B cell (primary cell): Measurements from ENCODE around the gene MYO9B. TPM values are rescaled to one million over a fixed set of nuclear protein-coding genes. Genes with fewer than 3 reads are reported as not detected.

Source experiments
- ATAC-seq: fragments of 200-7000 bp; cut with Tn5 transposase; one replicate; pipeline ENCODE4 v1.10.0; 2021; ENCODE audit warnings: low read depth, mild to moderate bottlenecking, moderate number of reproducible peaks, moderate library complexity
- CTCF ChIA-PET: fragments of 350-600 bp; sonication (Branson Sonifier 250); formaldehyde crosslinking; loops from one replicate; lab custom pipeline; 2021; ENCODE audit warnings: antibody characterized with exemption, inconsistent platforms; lab: Charles Lee
- POLR2A ChIA-PET: fragments of 350-600 bp; sonication (Branson Sonifier 250); formaldehyde crosslinking; loops from one replicate; lab custom pipeline; 2021; ENCODE audit warnings: antibody characterized with exemption; lab: Charles Lee
- DNase-seq: peaks from one replicate; pipeline ENCODE4 v3.0.0; 2013
- H2AFZ ChIP-seq: 2 replicates; pipeline ENCODE4 v1.6.1; 2012; ENCODE audit warnings: mild to moderate bottlenecking, low read depth, low read length; ENCODE audit not compliant: insufficient read depth, poor library complexity, severe bottlenecking
- H3K27ac ChIP-seq, 2 donors: 1 replicate in 1 of 2; 2 replicates in 1 of 2; pipeline ENCODE4 v1.5.1; 2012 to 2013; ENCODE audit warnings: low read length in 2 of 2, mild to moderate bottlenecking in 2 of 2, moderate library complexity in 1 of 2
- H3K27me3 ChIP-seq, 4 experiments: fragments of 200-600 bp in 1 of 4; sonication (generic) in 1 of 4; replicated peaks in 1 of 4; 1 replicate in 2 of 4; 2 replicates in 2 of 4; pipeline versions ENCODE4 v1.6.1 to v1.7.0; 2013 to 2016; ENCODE audit warnings: low read length in 3 of 4, mild to moderate bottlenecking in 2 of 4, mixed read lengths in 1 of 4, moderate library complexity in 1 of 4; ENCODE audit not compliant: insufficient read depth in 4 of 4, control insufficient read depth in 3 of 4; ENCODE audit errors: control extremely low read depth in 1 of 4
- H3K36me3 ChIP-seq, 2 experiments: replicated peaks in 1 of 2; 1 replicate in 1 of 2; 2 replicates in 1 of 2; pipeline versions ENCODE4 v1.6.1 to v1.7.1; 2013; ENCODE audit warnings: low read length in 1 of 2; ENCODE audit not compliant: insufficient read depth in 2 of 2, control insufficient read depth in 1 of 2; ENCODE audit errors: control extremely low read depth in 1 of 2, extremely low read depth in 1 of 2
- H3K4me1 ChIP-seq, 2 donors: fragments of 200-600 bp in 1 of 2; sonication (generic) in 1 of 2; 1 replicate in 1 of 2; 2 replicates in 1 of 2; pipeline versions ENCODE4 v1.5.1 to v1.6.1; 2013 to 2017; ENCODE audit warnings: low read length in 2 of 2; ENCODE audit not compliant: control insufficient read depth in 2 of 2, insufficient read depth in 2 of 2
- H3K4me2 ChIP-seq: replicated peaks from 2 replicates; pipeline ENCODE3; 2012; ENCODE audit warnings: mild to moderate bottlenecking, low read depth, low read length; ENCODE audit not compliant: poor library complexity, severe bottlenecking
- H3K4me3 ChIP-seq, 5 experiments: fragments of 200-600 bp in 1 of 5; sonication (generic) in 1 of 5; 1 replicate in 3 of 5; 2 replicates in 2 of 5; pipeline versions ENCODE4 v1.5.1 to v1.7.0; 2011 to 2016; ENCODE audit warnings: low read length in 4 of 5, mild to moderate bottlenecking in 4 of 5, low read depth in 2 of 5, control low read depth in 1 of 5, moderate library complexity in 1 of 5; ENCODE audit not compliant: insufficient read depth in 1 of 5; ENCODE audit errors: control extremely low read depth in 1 of 5, extremely low read depth in 1 of 5
- H3K79me2 ChIP-seq: fragments of 200-600 bp; sonication (generic); one replicate; pipeline ENCODE4 v1.6.0; 2016; ENCODE audit warnings: low read length; ENCODE audit not compliant: control insufficient read depth, insufficient read depth
- H3K9ac ChIP-seq: fragments of 200-600 bp; sonication (generic); 2 replicates; pipeline ENCODE4 v1.6.1; 2017; ENCODE audit warnings: mild to moderate bottlenecking, low read length, moderate library complexity
- H3K9me3 ChIP-seq, 3 donors: one replicate each; pipeline versions ENCODE4 v1.6.1 to v1.7.1; 2013; ENCODE audit warnings: low read length in 2 of 3; ENCODE audit not compliant: control insufficient read depth in 2 of 3, insufficient read depth in 1 of 3; ENCODE audit errors: control extremely low read depth in 1 of 3
- H4K20me1 ChIP-seq: 2 replicates; pipeline ENCODE4 v1.6.0; 2012; ENCODE audit warnings: mild to moderate bottlenecking, low read length; ENCODE audit not compliant: insufficient read depth, control insufficient read depth, poor library complexity, severe bottlenecking
- H3K27ac Mint-ChIP-seq: one replicate; pipeline ENCODE4 v1.8.0; 2021; ENCODE audit warnings: mixed read lengths
- H3K27me3 Mint-ChIP-seq: one replicate; pipeline ENCODE4 v1.8.0; 2021; ENCODE audit warnings: mixed read lengths
- H3K4me1 Mint-ChIP-seq: one replicate; pipeline ENCODE4 v1.8.0; 2021; ENCODE audit warnings: mixed read lengths
- H3K4me3 Mint-ChIP-seq: one replicate; pipeline ENCODE4 v1.8.0; 2021; ENCODE audit warnings: mixed read lengths
- H3K9me3 Mint-ChIP-seq: one replicate; pipeline ENCODE4 v1.8.0; 2022; ENCODE audit warnings: mixed read lengths; ENCODE audit not compliant: insufficient read depth
- EZH2 ChIP-seq: IDR thresholded peaks from 2 replicates; pipeline ENCODE4 v1.6.1; 2012; ENCODE audit warnings: borderline replicate concordance, low read depth, mild to moderate bottlenecking, moderate library complexity, low read length; ENCODE audit not compliant: insufficient read depth, poor library complexity, severe bottlenecking
- WGBS: methylation state at CpG from one replicate; pipeline ENCODE4 v1.1.5; 2013; ENCODE audit warnings: missing lambda C conversion rate; ENCODE audit not compliant: insufficient coverage; 5-methylcytosine and 5-hydroxymethylcytosine counted together
- intact Hi-C: fragments of 100-400 bp; cut with micrococcal nuclease; formaldehyde crosslinking; loops from one replicate; pipeline ENCODE4 v1.10.0; 2022
- polyA plus RNA-seq: library from polyadenylated mRNA; depleted of rRNA; stranded (reverse); fragments of >200 nt; gene quantifications from 2 replicates; pipeline ENCODE4 v1.2.3, GENCODE V29; 2012
- total RNA-seq, 2 donors: library from RNA; stranded (reverse); fragments of 120-200 nt in 1 of 2; gene quantifications; 1 replicate in 1 of 2; 2 replicates in 1 of 2; pipeline versions ENCODE4 v1.2.3 to v1.2.4, GENCODE V29; 2013 to 2022
- TF ChIP-seq, protein P1 (sequence below): fragments of 200-600 bp; IDR thresholded peaks from one replicate; pipeline ENCODE4 v1.8.0; 2022; ENCODE audit warnings: antibody characterized with exemption, mild to moderate bottlenecking

The MYO9B gene
- total and polyA plus RNA-seq, 2 donors (not counting 1 experiment from before 2014, with no cell fraction given), result 256 to 273 TPM

- DNase-seq (peak; percentile 76), ATAC-seq (peak; percentile 20)
- Histone ChIP-seq H3K79me2 (peaks cover 93% of the 10 kb centered on the region), H3K4me2 (peak overlapping the region; percentile 73), H2AFZ (no peak overlapping the region), H3K9ac (peak overlapping the region; percentile 45), H3K4me3 (peak overlapping the region in 4 of 5 experiments; percentile 1 to 41 (median 24)), H3K36me3 (peaks cover 0 to 12% of the 10 kb centered on the region in 2 experiments), H4K20me1 (peaks cover 92% of the 10 kb centered on the region), H3K4me1 (peaks cover 47 to 71% of the 10 kb centered on the region in 2 donors), H3K9me3 (no peaks in the 10 kb centered on the region), H3K27me3 (no peaks in the 10 kb centered on the region), H3K27ac (peak overlapping the region; percentile 47 to 66)
- no peaks in the 10 kb centered on the region for H3K9me3 Mint-ChIP-seq
- POLR2A ChIA-PET, result interaction anchor here (0.9 to 1.5 kb wide), 3 partner anchors 11 to 91 kb away, joined by 3 read pairs; no protein-coding TSS in a partner anchor
- H3K4me1 Mint-ChIP-seq, result peaks cover 72% of the 10 kb centered on the region
- H3K27ac Mint-ChIP-seq, result peak overlapping the region; percentile 84
- WGBS, result 60% methylated on average over 15 of the region's 28 CpGs
- intact Hi-C loops, result loop anchor here (1.0 to 5.0 kb wide), 3 partner anchors 28 to 1492 kb away; partner anchors contain the start of gene UBA52
- TF ChIP-seq, protein P1, sequence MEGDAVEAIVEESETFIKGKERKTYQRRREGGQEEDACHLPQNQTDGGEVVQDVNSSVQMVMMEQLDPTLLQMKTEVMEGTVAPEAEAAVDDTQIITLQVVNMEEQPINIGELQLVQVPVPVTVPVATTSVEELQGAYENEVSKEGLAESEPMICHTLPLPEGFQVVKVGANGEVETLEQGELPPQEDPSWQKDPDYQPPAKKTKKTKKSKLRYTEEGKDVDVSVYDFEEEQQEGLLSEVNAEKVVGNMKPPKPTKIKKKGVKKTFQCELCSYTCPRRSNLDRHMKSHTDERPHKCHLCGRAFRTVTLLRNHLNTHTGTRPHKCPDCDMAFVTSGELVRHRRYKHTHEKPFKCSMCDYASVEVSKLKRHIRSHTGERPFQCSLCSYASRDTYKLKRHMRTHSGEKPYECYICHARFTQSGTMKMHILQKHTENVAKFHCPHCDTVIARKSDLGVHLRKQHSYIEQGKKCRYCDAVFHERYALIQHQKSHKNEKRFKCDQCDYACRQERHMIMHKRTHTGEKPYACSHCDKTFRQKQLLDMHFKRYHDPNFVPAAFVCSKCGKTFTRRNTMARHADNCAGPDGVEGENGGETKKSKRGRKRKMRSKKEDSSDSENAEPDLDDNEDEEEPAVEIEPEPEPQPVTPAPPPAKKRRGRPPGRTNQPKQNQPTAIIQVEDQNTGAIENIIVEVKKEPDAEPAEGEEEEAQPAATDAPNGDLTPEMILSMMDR, result peak; percentile 32
- no peak for TF ChIP-seq EZH2
- peak overlapping the region; percentile 69 for H3K4me3 Mint-ChIP-seq
- CTCF ChIA-PET, result interaction anchor here (1.0 to 1.3 kb wide), 4 partner anchors 11 to 104 kb away, joined by 3 to 7 read pairs (median 5); no protein-coding TSS in a partner anchor
- H3K27me3 Mint-ChIP-seq, result no peaks in the 10 kb centered on the region
Observed at GRCh38 chr19:17079710-17080439, 4.3 kb downstream of the MYO9B start.

- H3K27me3 Mint-ChIP-seq, result no peaks in the 10 kb centered on the region
- no peak overlapping the region for H3K9ac ChIP-seq
- peaks cover 47 to 71% of the 10 kb centered on the region in 2 donors for H3K4me1 ChIP-seq
- H3K9me3 ChIP-seq, result no peaks in the 10 kb centered on the region
- H3K36me3 ChIP-seq, result peaks cover 0 to 17% of the 10 kb centered on the region in 2 experiments
- DNase-seq (no peak), ATAC-seq (no peak)
- peaks cover 98% of the 10 kb centered on the region for H3K79me2 ChIP-seq
- H3K27ac ChIP-seq, result peak overlapping the region in 1 of 2 donors; percentile 66
- peak overlapping the region; percentile 84 for H3K27ac Mint-ChIP-seq
- intact Hi-C loops, result loop anchor here (1.0 kb wide), 2 partner anchors 28 to 55 kb away; no protein-coding TSS in a partner anchor
- H3K4me3 Mint-ChIP-seq, result peak overlapping the region; percentile 69
- POLR2A ChIA-PET, result interaction anchor here (1.1 to 1.5 kb wide), 2 partner anchors 10 to 30 kb away, joined by 3 read pairs; no protein-coding TSS in a partner anchor
- H3K27me3 ChIP-seq, result no peaks in the 10 kb centered on the region
- no peak for TF ChIP-seq EZH2
- TF ChIP-seq, protein P1, result no peak
- H3K4me2 ChIP-seq, result peak overlapping the region; percentile 73
- H3K9me3 Mint-ChIP-seq, result no peaks in the 10 kb centered on the region
- H3K4me3 ChIP-seq, result no peak overlapping the region
- CTCF ChIA-PET, result interaction anchor here (0.7 to 1.3 kb wide), 6 partner anchors 11 to 126 kb away, joined by 3 to 7 read pairs (median 4); no protein-coding TSS in a partner anchor
- H4K20me1 ChIP-seq, result peaks cover 97% of the 10 kb centered on the region
- H2AFZ ChIP-seq, result no peak overlapping the region
- peaks cover 76% of the 10 kb centered on the region for H3K4me1 Mint-ChIP-seq
- 86% methylated on average over 1 of the region's 4 CpGs for WGBS
Observed at GRCh38 chr19:17080440-17080801, 4.8 kb downstream of the MYO9B start.
